ENCODE results near the gene POC1B. TPM values are rescaled to one million over a fixed set of nuclear protein-coding genes. Genes with fewer than 3 reads are reported as not detected.

The POC1B gene
- total RNA-seq, 1 experiment from 2014 or later = 17.8 TPM

DNA sequence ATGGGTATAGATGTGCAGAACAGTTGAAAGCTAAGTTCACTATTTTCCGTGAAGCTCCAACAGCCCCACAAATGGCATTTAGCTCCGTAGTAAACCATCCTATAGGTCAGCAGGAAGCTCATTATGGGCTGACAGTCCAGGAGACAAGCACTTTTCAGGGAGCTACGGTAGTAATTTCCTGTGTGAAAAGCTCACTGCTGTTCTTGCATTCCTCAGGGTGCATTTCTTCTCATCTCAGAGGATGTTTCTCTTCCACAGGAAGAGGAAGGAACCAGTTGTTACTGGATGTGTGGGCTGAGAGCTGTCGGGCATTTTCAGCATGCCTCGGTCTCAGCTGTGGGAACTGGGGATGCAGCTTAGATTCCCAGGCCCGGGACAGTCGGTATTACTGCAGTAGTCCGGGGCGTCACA, 74.0 kb downstream of the POC1B start (continued):
- TF ChIP-seq, protein P1, sequence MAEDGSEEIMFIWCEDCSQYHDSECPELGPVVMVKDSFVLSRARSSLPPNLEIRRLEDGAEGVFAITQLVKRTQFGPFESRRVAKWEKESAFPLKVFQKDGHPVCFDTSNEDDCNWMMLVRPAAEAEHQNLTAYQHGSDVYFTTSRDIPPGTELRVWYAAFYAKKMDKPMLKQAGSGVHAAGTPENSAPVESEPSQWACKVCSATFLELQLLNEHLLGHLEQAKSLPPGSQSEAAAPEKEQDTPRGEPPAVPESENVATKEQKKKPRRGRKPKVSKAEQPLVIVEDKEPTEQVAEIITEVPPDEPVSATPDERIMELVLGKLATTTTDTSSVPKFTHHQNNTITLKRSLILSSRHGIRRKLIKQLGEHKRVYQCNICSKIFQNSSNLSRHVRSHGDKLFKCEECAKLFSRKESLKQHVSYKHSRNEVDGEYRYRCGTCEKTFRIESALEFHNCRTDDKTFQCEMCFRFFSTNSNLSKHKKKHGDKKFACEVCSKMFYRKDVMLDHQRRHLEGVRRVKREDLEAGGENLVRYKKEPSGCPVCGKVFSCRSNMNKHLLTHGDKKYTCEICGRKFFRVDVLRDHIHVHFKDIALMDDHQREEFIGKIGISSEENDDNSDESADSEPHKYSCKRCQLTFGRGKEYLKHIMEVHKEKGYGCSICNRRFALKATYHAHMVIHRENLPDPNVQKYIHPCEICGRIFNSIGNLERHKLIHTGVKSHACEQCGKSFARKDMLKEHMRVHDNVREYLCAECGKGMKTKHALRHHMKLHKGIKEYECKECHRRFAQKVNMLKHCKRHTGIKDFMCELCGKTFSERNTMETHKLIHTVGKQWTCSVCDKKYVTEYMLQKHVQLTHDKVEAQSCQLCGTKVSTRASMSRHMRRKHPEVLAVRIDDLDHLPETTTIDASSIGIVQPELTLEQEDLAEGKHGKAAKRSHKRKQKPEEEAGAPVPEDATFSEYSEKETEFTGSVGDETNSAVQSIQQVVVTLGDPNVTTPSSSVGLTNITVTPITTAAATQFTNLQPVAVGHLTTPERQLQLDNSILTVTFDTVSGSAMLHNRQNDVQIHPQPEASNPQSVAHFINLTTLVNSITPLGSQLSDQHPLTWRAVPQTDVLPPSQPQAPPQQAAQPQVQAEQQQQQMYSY (CRISPR knock-in tag; IDR thresholded peaks at IDR 0.05) = no peak
- TF ChIP-seq FOXP1 (CRISPR knock-in tag; IDR thresholded peaks at IDR 0.05; ENCODE audit: borderline replicate concordance) = no peak
- TF ChIP-seq GRHL2 (CRISPR knock-in tag; IDR thresholded peaks at IDR 0.05; ENCODE audit: insufficient replicate concordance, severe bottlenecking) = no peak
- no peak for TF ChIP-seq ZBTB43 (CRISPR knock-in tag; IDR thresholded peaks at IDR 0.05)
- no peak for TF ChIP-seq ZNF532 (CRISPR knock-in tag; IDR thresholded peaks at IDR 0.05; ENCODE audit: borderline replicate concordance)
- TF ChIP-seq EMX1 (CRISPR knock-in tag; IDR thresholded peaks at IDR 0.05) = no peak
- no peak for TF ChIP-seq ZNF425 (CRISPR knock-in tag; conservative IDR thresholded peaks at IDR 0.05)
- no peak for TF ChIP-seq TP53 (CRISPR knock-in tag; IDR thresholded peaks at IDR 0.05)
- TF ChIP-seq ZNF512 (CRISPR knock-in tag; IDR thresholded peaks at IDR 0.05; ENCODE audit: borderline replicate concordance) = no peak
- no peak for TF ChIP-seq ZNF138 (CRISPR knock-in tag; conservative IDR thresholded peaks at IDR 0.05)
- TF ChIP-seq, protein P2, sequence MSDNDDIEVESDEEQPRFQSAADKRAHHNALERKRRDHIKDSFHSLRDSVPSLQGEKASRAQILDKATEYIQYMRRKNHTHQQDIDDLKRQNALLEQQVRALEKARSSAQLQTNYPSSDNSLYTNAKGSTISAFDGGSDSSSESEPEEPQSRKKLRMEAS (CRISPR knock-in tag; IDR thresholded peaks at IDR 0.05) = no peak
- TF ChIP-seq, protein P3, sequence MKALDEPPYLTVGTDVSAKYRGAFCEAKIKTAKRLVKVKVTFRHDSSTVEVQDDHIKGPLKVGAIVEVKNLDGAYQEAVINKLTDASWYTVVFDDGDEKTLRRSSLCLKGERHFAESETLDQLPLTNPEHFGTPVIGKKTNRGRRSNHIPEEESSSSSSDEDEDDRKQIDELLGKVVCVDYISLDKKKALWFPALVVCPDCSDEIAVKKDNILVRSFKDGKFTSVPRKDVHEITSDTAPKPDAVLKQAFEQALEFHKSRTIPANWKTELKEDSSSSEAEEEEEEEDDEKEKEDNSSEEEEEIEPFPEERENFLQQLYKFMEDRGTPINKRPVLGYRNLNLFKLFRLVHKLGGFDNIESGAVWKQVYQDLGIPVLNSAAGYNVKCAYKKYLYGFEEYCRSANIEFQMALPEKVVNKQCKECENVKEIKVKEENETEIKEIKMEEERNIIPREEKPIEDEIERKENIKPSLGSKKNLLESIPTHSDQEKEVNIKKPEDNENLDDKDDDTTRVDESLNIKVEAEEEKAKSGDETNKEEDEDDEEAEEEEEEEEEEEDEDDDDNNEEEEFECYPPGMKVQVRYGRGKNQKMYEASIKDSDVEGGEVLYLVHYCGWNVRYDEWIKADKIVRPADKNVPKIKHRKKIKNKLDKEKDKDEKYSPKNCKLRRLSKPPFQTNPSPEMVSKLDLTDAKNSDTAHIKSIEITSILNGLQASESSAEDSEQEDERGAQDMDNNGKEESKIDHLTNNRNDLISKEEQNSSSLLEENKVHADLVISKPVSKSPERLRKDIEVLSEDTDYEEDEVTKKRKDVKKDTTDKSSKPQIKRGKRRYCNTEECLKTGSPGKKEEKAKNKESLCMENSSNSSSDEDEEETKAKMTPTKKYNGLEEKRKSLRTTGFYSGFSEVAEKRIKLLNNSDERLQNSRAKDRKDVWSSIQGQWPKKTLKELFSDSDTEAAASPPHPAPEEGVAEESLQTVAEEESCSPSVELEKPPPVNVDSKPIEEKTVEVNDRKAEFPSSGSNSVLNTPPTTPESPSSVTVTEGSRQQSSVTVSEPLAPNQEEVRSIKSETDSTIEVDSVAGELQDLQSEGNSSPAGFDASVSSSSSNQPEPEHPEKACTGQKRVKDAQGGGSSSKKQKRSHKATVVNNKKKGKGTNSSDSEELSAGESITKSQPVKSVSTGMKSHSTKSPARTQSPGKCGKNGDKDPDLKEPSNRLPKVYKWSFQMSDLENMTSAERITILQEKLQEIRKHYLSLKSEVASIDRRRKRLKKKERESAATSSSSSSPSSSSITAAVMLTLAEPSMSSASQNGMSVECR (CRISPR knock-in tag; IDR thresholded peaks at IDR 0.05; ENCODE audit: borderline replicate concordance) = no peak
- no peak for TF ChIP-seq KAT7 (CRISPR knock-in tag; IDR thresholded peaks at IDR 0.05; ENCODE audit: borderline replicate concordance)
- TF ChIP-seq, protein P4, sequence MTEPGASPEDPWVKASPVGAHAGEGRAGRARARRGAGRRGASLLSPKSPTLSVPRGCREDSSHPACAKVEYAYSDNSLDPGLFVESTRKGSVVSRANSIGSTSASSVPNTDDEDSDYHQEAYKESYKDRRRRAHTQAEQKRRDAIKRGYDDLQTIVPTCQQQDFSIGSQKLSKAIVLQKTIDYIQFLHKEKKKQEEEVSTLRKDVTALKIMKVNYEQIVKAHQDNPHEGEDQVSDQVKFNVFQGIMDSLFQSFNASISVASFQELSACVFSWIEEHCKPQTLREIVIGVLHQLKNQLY (CRISPR knock-in tag; IDR thresholded peaks at IDR 0.05) = no peak
- TF ChIP-seq, protein P5, sequence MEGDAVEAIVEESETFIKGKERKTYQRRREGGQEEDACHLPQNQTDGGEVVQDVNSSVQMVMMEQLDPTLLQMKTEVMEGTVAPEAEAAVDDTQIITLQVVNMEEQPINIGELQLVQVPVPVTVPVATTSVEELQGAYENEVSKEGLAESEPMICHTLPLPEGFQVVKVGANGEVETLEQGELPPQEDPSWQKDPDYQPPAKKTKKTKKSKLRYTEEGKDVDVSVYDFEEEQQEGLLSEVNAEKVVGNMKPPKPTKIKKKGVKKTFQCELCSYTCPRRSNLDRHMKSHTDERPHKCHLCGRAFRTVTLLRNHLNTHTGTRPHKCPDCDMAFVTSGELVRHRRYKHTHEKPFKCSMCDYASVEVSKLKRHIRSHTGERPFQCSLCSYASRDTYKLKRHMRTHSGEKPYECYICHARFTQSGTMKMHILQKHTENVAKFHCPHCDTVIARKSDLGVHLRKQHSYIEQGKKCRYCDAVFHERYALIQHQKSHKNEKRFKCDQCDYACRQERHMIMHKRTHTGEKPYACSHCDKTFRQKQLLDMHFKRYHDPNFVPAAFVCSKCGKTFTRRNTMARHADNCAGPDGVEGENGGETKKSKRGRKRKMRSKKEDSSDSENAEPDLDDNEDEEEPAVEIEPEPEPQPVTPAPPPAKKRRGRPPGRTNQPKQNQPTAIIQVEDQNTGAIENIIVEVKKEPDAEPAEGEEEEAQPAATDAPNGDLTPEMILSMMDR (IDR thresholded peaks at IDR 0.05) = no peak
- no peak for TF ChIP-seq ZNF121 (CRISPR knock-in tag; IDR thresholded peaks at IDR 0.05)
- TF ChIP-seq NFYB (CRISPR knock-in tag; conservative IDR thresholded peaks at IDR 0.05; ENCODE audit: low read depth) = no peak
- no peak for TF ChIP-seq JUN (CRISPR knock-in tag; IDR thresholded peaks at IDR 0.05)

All from WTC11 (cell line).